A549 (cell line): Measurements from ENCODE around the gene CRISPLD2.

Experiments
- EP300 ChIP-seq, 2 experiments: fragments of >200 bp; sonication (Bioruptor Twin); formaldehyde crosslinking; IDR thresholded peaks; 2 replicates in 1 of 2; 3 replicates in 1 of 2; pipeline ENCODE4 v1.6.1; 2016 to 2017
- ESRRA ChIP-seq: fragments of 150-350 bp; IDR thresholded peaks from 2 replicates; pipeline ENCODE4 v1.6.1; 2014; ENCODE audit warnings: mild to moderate bottlenecking, low read length, borderline replicate concordance
- POLR2A ChIP-seq: IDR thresholded peaks from 2 replicates; pipeline ENCODE4 v1.6.1; 2012; ENCODE audit warnings: mild to moderate bottlenecking, low read length
- RFX5 ChIP-seq: fragments of 450-650 bp; IDR thresholded peaks from 2 replicates; pipeline ENCODE4 v1.7.1; 2014; ENCODE audit warnings: antibody characterized with exemption, mild to moderate bottlenecking, moderate library complexity
- ZFP36 ChIP-seq: fragments of 450-650 bp; IDR thresholded peaks from 2 replicates; pipeline ENCODE4 v1.6.1; 2014; ENCODE audit warnings: borderline replicate concordance; ENCODE audit not compliant: partially characterized antibody
- ZNF302 ChIP-seq: fragments of 250-450 bp; sonication (Bioruptor Pico); IDR thresholded peaks from 2 replicates; pipeline ENCODE4 v1.9.0; 2021; ENCODE audit warnings: inconsistent platforms, mild to moderate bottlenecking, moderate library complexity
- TF ChIP-seq, protein P1 (sequence below): fragments of >200 bp; sonication (Bioruptor Twin); formaldehyde crosslinking; IDR thresholded peaks from 3 replicates; pipeline ENCODE4 v1.5.1; 2016
- TF ChIP-seq, protein P2 (sequence below): fragments of 200-600 bp; sonication (generic); IDR thresholded peaks from 2 replicates; pipeline ENCODE4 v1.6.1; 2016; ENCODE audit warnings: antibody characterized with exemption, mild to moderate bottlenecking, moderate library complexity

DNA sequence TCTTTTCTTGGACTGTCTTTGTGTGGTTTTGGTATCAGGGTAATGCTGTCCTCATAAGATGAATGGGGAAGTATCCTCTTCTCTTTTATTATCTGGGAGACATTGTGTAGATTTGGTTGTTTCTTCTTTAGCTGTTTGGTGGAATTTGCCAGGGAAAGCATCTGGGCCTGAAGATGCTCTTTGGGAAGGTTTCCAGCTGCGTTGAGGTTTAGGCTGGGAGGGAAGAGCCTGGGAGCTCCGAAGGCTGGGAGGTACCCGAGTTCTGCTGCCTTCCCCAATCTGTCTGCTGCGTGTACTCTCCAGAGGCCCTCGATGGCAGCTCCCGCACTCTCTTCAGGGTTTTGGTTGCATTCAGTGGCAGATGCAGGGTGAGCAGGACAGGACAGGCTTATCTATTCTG lies 25.6 kb upstream of the CRISPLD2 start:
- TF ChIP-seq POLR2A (no peak), ZFP36 (no peak), EP300 (IDR thresholded peaks at IDR 0.05) (no peak), RFX5 (no peak), ZNF302 (CRISPR knock-in tag) (no peak), ESRRA (no peak)
- TF ChIP-seq, protein P1, sequence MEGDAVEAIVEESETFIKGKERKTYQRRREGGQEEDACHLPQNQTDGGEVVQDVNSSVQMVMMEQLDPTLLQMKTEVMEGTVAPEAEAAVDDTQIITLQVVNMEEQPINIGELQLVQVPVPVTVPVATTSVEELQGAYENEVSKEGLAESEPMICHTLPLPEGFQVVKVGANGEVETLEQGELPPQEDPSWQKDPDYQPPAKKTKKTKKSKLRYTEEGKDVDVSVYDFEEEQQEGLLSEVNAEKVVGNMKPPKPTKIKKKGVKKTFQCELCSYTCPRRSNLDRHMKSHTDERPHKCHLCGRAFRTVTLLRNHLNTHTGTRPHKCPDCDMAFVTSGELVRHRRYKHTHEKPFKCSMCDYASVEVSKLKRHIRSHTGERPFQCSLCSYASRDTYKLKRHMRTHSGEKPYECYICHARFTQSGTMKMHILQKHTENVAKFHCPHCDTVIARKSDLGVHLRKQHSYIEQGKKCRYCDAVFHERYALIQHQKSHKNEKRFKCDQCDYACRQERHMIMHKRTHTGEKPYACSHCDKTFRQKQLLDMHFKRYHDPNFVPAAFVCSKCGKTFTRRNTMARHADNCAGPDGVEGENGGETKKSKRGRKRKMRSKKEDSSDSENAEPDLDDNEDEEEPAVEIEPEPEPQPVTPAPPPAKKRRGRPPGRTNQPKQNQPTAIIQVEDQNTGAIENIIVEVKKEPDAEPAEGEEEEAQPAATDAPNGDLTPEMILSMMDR: no peak
- TF ChIP-seq, protein P2, sequence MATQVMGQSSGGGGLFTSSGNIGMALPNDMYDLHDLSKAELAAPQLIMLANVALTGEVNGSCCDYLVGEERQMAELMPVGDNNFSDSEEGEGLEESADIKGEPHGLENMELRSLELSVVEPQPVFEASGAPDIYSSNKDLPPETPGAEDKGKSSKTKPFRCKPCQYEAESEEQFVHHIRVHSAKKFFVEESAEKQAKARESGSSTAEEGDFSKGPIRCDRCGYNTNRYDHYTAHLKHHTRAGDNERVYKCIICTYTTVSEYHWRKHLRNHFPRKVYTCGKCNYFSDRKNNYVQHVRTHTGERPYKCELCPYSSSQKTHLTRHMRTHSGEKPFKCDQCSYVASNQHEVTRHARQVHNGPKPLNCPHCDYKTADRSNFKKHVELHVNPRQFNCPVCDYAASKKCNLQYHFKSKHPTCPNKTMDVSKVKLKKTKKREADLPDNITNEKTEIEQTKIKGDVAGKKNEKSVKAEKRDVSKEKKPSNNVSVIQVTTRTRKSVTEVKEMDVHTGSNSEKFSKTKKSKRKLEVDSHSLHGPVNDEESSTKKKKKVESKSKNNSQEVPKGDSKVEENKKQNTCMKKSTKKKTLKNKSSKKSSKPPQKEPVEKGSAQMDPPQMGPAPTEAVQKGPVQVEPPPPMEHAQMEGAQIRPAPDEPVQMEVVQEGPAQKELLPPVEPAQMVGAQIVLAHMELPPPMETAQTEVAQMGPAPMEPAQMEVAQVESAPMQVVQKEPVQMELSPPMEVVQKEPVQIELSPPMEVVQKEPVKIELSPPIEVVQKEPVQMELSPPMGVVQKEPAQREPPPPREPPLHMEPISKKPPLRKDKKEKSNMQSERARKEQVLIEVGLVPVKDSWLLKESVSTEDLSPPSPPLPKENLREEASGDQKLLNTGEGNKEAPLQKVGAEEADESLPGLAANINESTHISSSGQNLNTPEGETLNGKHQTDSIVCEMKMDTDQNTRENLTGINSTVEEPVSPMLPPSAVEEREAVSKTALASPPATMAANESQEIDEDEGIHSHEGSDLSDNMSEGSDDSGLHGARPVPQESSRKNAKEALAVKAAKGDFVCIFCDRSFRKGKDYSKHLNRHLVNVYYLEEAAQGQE: no peak
